HEK293 (cell line): ENCODE data around the gene C1QTNF1.

ENCODE experiments used
- ATF2 ChIP-seq: fragments of 450-650 bp; formaldehyde crosslinking; IDR thresholded peaks from 2 replicates; pipeline ENCODE4 v1.5.1; 2016; ENCODE audit warnings: missing biosample characterization, missing genetic modification characterization, low read depth
- CTCF ChIP-seq: fragments of 450-650 bp; formaldehyde crosslinking; IDR thresholded peaks from 2 replicates; pipeline ENCODE4 v1.5.1; 2016; ENCODE audit warnings: missing biosample characterization, missing genetic modification characterization
- YY1 ChIP-seq: fragments of 450-650 bp; formaldehyde crosslinking; IDR thresholded peaks from 2 replicates; pipeline ENCODE4 v1.5.1; 2018; ENCODE audit warnings: missing biosample characterization, missing genetic modification characterization
- ZFP69B ChIP-seq: fragments of 450-650 bp; formaldehyde crosslinking; IDR thresholded peaks from 2 replicates; pipeline ENCODE4 v1.5.1; 2016; ENCODE audit warnings: missing biosample characterization, missing genetic modification characterization
- ZNF639 ChIP-seq: fragments of 450-650 bp; formaldehyde crosslinking; IDR thresholded peaks from 2 replicates; pipeline ENCODE4 v1.5.1; 2016; ENCODE audit warnings: missing biosample characterization, missing genetic modification characterization
- ZNF768 ChIP-seq: fragments of 450-650 bp; formaldehyde crosslinking; IDR thresholded peaks from 2 replicates; pipeline ENCODE4 v1.5.1; 2018; ENCODE audit warnings: missing biosample characterization, mild to moderate bottlenecking, missing genetic modification characterization
- ZNF843 ChIP-seq: fragments of 450-650 bp; formaldehyde crosslinking; IDR thresholded peaks from 2 replicates; pipeline ENCODE4 v1.5.1; 2016; ENCODE audit warnings: missing biosample characterization, missing genetic modification characterization
- TF ChIP-seq, protein P1 (sequence below): fragments of 450-650 bp; formaldehyde crosslinking; IDR thresholded peaks from 2 replicates; pipeline ENCODE4 v1.5.0; 2017; ENCODE audit warnings: missing biosample characterization, missing genetic modification characterization, borderline replicate concordance

DNA sequence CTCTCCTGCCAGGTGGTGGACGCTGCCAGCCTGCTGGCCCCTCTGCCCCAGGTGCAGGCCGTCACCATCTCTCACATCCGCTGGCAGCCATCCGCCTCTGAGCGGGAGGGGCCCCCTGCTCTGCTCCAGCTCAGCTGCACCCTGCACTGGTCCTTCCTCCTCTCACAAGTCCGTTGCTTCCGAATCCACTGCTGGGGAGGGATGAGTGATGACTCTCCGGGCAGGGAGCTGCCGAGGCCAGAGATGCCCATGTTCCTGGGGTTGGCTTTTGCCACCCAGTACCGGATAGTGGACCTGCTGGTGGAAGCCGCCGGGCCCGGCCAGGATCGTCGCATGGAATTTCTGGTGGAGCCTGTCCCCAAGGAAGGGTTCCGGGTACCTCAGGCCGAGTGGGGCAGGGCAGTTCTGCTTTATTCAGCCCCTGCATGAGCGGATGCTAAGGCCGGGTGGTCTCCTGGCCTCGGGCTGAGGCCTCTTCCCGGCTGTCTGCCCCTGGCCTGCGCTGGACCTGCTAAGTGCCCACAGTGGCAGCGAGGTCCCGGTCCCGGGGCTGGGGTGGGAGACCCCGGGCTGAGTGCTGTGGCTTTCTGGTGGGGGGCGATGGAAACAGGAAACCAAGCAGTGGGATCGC lies 62.1 kb downstream of the C1QTNF1 start:
- TF ChIP-seq ZNF639 (no peak), ZNF768 (tag by site-specific recombination) (no peak), CTCF (no peak), ATF2 (no peak), ZNF843 (tag by site-specific recombination) (no peak), YY1 (tag by site-specific recombination) (no peak), ZFP69B (no peak)
- TF ChIP-seq, protein P1, sequence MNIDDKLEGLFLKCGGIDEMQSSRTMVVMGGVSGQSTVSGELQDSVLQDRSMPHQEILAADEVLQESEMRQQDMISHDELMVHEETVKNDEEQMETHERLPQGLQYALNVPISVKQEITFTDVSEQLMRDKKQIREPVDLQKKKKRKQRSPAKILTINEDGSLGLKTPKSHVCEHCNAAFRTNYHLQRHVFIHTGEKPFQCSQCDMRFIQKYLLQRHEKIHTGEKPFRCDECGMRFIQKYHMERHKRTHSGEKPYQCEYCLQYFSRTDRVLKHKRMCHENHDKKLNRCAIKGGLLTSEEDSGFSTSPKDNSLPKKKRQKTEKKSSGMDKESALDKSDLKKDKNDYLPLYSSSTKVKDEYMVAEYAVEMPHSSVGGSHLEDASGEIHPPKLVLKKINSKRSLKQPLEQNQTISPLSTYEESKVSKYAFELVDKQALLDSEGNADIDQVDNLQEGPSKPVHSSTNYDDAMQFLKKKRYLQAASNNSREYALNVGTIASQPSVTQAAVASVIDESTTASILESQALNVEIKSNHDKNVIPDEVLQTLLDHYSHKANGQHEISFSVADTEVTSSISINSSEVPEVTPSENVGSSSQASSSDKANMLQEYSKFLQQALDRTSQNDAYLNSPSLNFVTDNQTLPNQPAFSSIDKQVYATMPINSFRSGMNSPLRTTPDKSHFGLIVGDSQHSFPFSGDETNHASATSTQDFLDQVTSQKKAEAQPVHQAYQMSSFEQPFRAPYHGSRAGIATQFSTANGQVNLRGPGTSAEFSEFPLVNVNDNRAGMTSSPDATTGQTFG = no peak
